Activated CD8-positive, alpha-beta memory T cell treated with anti-CD3 and anti-CD28 coated beads for 36 hours (primary cell): Measurements from ENCODE around the gene UBE2G2. TPM values are rescaled to one million over a fixed set of nuclear protein-coding genes. Genes with fewer than 3 reads are reported as not detected.

Experiments used
- CTCF ChIA-PET: fragments of 350-600 bp; sonication (Branson Sonifier 250); formaldehyde crosslinking; loops from one replicate; lab custom pipeline; 2021; ENCODE audit warnings: antibody characterized with exemption; lab: Charles Lee
- POLR2A ChIA-PET: fragments of 350-600 bp; sonication (Branson Sonifier 250); formaldehyde crosslinking; loops from one replicate; lab custom pipeline; 2021; ENCODE audit warnings: antibody characterized with exemption; lab: Charles Lee
- total RNA-seq, 2 experiments: library from RNA; stranded (reverse); gene quantifications; one replicate each; pipeline ENCODE4 v1.2.3, GENCODE V29; 2021

UBE2G2 gene
- total RNA-seq, 2 experiments from 2014 or later: 119 to 121 TPM

- ChIA-PET CTCF (interaction anchor here (1.4 to 2.4 kb wide), 6 partner anchors 8 to 292 kb away, joined by 3 to 16 read pairs (median 6); partner anchors contain the start of gene PTTG1IP), POLR2A (interaction anchor here (1.0 kb wide), 1 partner anchor 9 kb away, joined by 3 read pairs; no protein-coding TSS in a partner anchor)
Observed at GRCh38 chr21:44802396-44803153, 955 bp upstream of the UBE2G2 start.

DNA sequence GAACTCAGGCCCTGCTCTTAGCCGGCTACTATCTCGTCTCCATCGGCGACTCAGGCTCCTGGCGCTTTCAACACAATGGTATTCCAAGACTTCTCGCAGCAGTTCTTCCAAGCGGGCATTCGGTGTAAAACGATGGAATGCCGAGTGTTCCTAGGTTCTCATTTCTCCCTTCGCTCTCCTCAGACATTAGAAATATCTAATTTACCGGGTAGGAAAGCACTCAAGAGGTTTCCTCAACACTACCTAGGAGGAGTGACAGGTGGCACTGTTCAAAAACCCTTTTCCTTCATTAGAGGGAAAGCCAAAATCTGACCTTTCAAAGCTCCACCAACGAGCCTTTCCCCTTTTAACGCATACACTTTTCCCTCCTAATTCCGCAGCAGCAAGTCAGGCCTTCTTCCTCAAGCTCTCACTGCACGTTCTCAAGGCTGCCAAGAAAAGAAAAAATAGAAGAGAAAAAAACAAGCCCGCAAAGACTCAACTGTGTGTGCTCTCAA is 601 bp downstream of the UBE2G2 start:
- ChIA-PET POLR2A (interaction anchor here (0.5 to 1.0 kb wide), 3 partner anchors 8 to 125 kb away, joined by 3 to 4 read pairs (median 3); no protein-coding TSS in a partner anchor), CTCF (interaction anchor here (1.1 to 2.4 kb wide), 10 partner anchors 8 to 290 kb away, joined by 3 to 16 read pairs (median 4); partner anchors contain the start of genes PTTG1IP and SLX9)

DNA sequence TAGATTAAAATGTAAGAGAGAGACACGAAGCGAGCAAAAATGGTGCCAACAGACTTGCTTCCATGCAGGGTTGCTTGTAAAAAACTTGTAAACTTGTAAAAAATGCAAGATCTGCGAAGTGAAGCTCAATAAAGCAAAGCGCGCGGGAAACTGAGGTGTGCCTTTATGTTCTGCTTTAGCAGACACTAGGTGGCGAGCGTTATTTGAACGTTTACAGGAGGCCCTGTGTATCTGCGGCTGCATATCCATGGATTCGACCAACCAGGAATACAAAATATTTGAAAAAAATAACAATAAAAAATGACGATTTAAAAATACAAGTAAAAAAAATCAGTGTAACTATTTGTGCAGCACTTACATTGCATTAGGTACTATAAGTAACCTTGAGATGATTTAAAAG is 1.5 kb downstream of the UBE2G2 start:
- ChIA-PET POLR2A (no interaction called here), CTCF (interaction anchor here (1.7 to 2.4 kb wide), 4 partner anchors 10 to 290 kb away, joined by 4 to 16 read pairs (median 6); partner anchors contain the start of gene PTTG1IP)

DNA sequence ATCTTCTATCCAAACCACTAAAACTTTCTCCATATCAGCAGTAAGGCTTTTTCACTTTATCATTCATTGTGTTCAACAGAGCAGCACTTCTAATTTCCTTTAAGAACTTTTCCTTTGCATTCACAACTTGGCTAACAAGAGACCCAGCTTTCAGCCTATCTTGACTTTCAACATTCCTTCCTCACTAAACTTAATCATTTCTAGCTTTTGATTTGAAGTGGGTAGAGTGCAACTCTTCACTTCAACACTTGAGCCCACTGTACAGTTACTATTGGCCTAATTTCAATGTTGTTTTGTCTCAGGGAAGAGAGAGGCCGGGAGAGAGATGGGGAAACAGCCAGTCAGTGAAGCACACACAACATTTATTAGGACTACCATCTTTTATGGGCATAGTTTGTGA is 2.0 kb downstream of the UBE2G2 start:
- ChIA-PET CTCF (no interaction called here), POLR2A (no interaction called here)

DNA sequence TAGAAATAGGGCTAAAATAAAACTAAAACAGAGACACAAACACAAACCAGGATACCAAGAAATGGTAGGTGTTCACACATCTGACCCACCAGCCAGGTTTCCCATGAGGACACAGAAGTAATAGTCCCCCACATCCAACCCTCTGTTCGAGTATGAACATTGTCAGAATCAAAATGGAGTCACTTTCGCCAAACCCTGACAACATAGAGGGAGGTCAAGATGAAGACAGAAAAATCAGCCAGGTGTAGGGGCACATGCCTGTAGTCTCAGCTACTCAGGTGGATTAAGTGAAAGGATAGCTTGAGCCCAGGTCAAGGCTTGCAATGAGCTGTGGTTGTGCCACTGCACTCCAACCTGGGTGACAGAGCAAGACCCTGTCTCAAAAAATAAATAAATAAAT is 3.8 kb downstream of the UBE2G2 start:
- CTCF ChIA-PET: no interaction called here
- POLR2A ChIA-PET: no interaction called here

DNA sequence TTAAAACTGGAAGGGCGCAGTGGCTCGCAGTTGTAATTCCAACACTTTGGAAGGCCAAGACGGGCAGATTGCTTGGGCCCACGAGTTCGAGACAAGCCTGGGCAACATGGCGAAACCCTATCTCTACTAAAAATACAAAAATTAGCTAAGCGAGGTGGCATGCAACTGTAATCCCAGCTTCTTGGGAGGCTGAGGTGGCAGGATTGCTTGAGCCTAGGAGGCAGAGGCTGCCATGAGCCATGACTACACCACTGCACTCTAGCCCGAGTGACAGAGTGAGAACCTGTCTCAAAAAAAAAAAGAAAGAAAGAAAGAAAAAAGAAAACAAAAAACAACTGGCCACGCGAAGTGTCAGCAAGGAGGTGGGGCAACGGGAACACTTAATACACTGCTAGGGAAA is 6.3 kb downstream of the UBE2G2 start:
- POLR2A ChIA-PET: no interaction called here
- CTCF ChIA-PET: interaction anchor here (1.2 kb wide), 1 partner anchor 285 kb away, joined by 4 read pairs; no protein-coding TSS in a partner anchor

GRCh38 chr21:44793592-44794374 is 7.8 kb downstream of the UBE2G2 start:
- ChIA-PET CTCF (interaction anchor here (0.6 to 1.8 kb wide), 19 partner anchors 8 to 449 kb away, joined by 3 to 13 read pairs (median 4); partner anchors contain the start of genes PTTG1IP and UBE2G2), POLR2A (interaction anchor here (0.7 to 1.0 kb wide), 2 partner anchors 8 to 78 kb away, joined by 3 read pairs; partner anchors contain the start of gene UBE2G2)

- POLR2A ChIA-PET: interaction anchor here (0.7 to 1.0 kb wide), 2 partner anchors 9 to 79 kb away, joined by 3 read pairs; partner anchors contain the start of gene UBE2G2
- CTCF ChIA-PET: interaction anchor here (0.6 to 1.8 kb wide), 15 partner anchors 8 to 449 kb away, joined by 3 to 13 read pairs (median 4); partner anchors contain the start of genes PTTG1IP and UBE2G2
Observed at GRCh38 chr21:44792702-44793591, 8.7 kb downstream of the UBE2G2 start.

DNA sequence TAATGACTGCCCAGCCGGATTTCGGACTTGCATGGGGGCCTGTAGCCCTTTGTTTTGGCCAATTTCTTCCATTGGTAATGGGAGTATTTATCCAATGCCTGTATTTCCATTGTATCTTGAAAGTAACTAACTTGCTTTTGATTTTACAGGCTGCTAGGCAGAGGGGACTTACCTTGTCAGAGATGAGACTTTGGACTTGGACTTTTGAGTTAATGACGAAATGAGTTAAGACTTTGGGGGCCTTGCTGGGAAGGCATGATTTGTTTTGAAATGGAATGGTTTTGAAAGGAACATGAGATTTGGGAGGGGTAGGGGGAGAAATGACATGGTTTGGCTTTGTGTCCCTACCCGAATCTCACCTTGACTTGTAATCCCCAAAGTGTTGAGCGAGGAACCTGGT is 9.6 kb downstream of the UBE2G2 start:
- POLR2A ChIA-PET: no interaction called here

GRCh38 chr21:44791246-44791645 is 10.4 kb downstream of the UBE2G2 start:
- POLR2A ChIA-PET: interaction anchor here (0.6 kb wide), 2 partner anchors 14 to 288 kb away, joined by 3 read pairs; no protein-coding TSS in a partner anchor
- CTCF ChIA-PET: interaction anchor here (0.8 kb wide), 1 partner anchor 11 kb away, joined by 4 read pairs; no protein-coding TSS in a partner anchor

More for the DNA sequence above, 9.6 kb downstream of the UBE2G2 start:
- CTCF ChIA-PET: interaction anchor here (0.8 kb wide), 1 partner anchor 12 kb away, joined by 4 read pairs; no protein-coding TSS in a partner anchor

- ChIA-PET CTCF (interaction anchor here (1.7 kb wide), 1 partner anchor 280 kb away, joined by 6 read pairs; no protein-coding TSS in a partner anchor), POLR2A (no interaction called here)
Observed at GRCh38 chr21:44790368-44790767, 11.3 kb downstream of the UBE2G2 start.

GRCh38 chr21:44789880-44790279 is 11.7 kb downstream of the UBE2G2 start:
- CTCF ChIA-PET: interaction anchor here (1.7 kb wide), 1 partner anchor 280 kb away, joined by 6 read pairs; no protein-coding TSS in a partner anchor
- POLR2A ChIA-PET: no interaction called here

DNA sequence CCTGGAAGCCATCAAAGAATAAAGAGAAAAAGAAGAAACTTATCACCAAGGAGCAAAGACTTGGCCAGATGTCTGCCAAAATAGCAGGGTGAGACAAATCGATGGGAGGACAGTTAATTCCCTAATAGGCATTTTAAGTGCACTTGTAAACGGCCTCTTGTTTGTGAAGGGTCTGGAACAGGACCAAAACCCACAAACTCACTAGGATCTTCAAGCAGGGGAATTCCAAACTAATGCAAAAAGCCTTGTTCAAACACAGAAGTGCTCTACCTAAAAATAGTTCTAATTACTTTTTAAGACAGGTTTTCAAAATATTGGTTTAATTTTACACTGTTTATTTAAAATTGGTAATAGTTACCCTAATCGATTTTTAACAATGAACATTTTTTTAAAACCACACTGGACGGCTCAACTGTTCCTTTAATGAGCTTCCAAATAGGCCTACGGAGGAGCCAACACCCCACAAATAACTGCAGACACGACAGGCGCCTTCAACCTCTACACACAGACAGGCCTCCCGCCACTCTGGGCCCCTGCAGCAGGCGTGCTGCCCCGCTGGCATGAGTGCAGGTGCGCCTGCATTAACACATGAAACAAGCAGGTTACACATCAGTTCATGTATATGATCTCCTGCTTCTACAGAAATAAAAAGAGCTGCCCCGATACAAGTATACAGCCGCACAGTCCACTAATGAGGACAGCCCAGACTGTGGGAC is 15.8 kb downstream of the UBE2G2 start:
- POLR2A ChIA-PET: no interaction called here
- CTCF ChIA-PET: no interaction called here

DNA sequence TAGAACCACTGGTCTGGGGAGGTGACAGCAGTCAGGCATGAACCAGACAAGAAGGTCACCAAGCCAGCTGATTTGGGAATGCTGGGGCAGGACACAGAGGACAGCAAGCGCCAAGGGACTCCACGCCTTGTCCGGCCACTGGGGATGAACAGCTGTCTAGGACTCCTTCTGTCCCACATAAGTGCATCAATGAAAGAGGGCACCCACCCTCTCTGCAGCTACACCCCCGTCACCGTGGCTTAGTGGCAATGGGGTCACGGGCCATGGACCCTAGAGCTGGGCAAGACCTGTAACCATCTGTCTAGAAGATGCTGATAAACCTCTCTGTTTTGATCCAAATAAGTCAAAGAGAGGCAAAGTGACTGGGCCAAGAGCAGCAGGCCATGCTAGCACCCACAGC is 16.8 kb downstream of the UBE2G2 start:
- CTCF ChIA-PET: interaction anchor here (1.4 to 1.6 kb wide), 2 partner anchors 8 to 274 kb away, joined by 3 to 8 read pairs; no protein-coding TSS in a partner anchor
- POLR2A ChIA-PET: interaction anchor here (0.6 kb wide), 1 partner anchor 114 kb away, joined by 3 read pairs; no protein-coding TSS in a partner anchor

DNA sequence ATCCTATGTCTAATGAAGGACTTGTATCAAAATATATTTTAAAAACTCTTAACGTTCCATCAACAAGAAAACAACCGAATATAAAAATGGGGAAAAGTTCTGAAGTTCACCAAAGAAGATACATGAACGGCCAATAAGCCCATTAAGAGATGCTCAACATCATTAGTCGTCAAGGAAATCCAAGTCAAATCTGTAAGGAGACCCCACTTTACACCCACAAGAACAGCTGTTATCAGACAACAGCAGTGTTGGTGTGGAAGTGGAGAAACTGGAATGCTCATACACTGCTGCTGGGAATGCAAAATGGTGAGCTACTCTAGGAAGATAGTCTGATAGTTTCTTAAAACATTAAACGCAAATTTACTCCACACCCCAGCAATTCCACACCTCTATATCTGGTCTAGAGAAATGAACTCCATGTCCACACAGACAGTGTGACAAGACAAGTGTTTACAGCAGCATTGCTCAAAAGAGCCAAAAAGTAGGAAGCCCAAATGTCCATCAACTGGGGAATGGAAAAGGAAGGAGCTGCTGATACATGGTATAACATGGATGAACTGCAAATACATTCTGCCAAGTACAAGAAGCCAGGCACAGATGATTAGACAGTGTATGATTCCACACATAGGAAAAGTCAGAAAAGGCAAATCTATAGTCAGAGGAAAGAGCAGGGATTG is 18.5 kb downstream of the UBE2G2 start:
- ChIA-PET POLR2A (no interaction called here), CTCF (interaction anchor here (1.4 to 1.5 kb wide), 2 partner anchors 10 to 273 kb away, joined by 3 read pairs; no protein-coding TSS in a partner anchor)

GRCh38 chr21:44780767-44781459 is 20.7 kb downstream of the UBE2G2 start:
- CTCF ChIA-PET: interaction anchor here (1.1 to 2.6 kb wide), 2 partner anchors 11 to 12 kb away, joined by 4 to 11 read pairs; no protein-coding TSS in a partner anchor
- POLR2A ChIA-PET: no interaction called here
